Activated naive CD4-positive, alpha-beta T cell treated with anti-CD3 and anti-CD28 coated beads, Interleukin-2, amount 50 U/mL, for 72 hours (primary cell): ENCODE data around the gene NTSR1. TPM values are rescaled to one million over a fixed set of nuclear protein-coding genes. Genes with fewer than 3 reads are reported as not detected.
A peak's percentile ranks its signal among the peaks of the same experiment; 100 is the strongest.

ENCODE experiments used
- ATAC-seq, 2 donors: fragments of 150-1000 bp; cut with Tn5 transposase; 2 replicates each; pipeline ENCODE4 v1.10.0; 2021; ENCODE audit warnings: mild to moderate bottlenecking in 2 of 2, moderate library complexity in 2 of 2
- DNase-seq, 2 donors: peaks; one replicate each; pipeline ENCODE4 v3.0.0; 2021 to 2022; ENCODE audit warnings: low spot score in 2 of 2
- H3K27ac Mint-ChIP-seq, 2 donors: one replicate each; pipeline ENCODE4 v1.8.0; 2022; ENCODE audit warnings: mild to moderate bottlenecking in 2 of 2, mixed read lengths in 2 of 2
- H3K36me3 Mint-ChIP-seq, 2 donors: one replicate each; pipeline ENCODE4 v1.8.0; 2022; ENCODE audit warnings: mixed read lengths in 2 of 2
- H3K9me3 Mint-ChIP-seq, 2 donors: one replicate each; pipeline ENCODE4 v1.8.0; 2022; ENCODE audit warnings: mixed read lengths in 2 of 2
- total RNA-seq, 2 donors: library from RNA; stranded (reverse); gene quantifications; one replicate each; pipeline ENCODE4 v1.2.3, GENCODE V29; 2022

The NTSR1 gene
- total RNA-seq, 2 donors from 2014 or later = not detected

DNA sequence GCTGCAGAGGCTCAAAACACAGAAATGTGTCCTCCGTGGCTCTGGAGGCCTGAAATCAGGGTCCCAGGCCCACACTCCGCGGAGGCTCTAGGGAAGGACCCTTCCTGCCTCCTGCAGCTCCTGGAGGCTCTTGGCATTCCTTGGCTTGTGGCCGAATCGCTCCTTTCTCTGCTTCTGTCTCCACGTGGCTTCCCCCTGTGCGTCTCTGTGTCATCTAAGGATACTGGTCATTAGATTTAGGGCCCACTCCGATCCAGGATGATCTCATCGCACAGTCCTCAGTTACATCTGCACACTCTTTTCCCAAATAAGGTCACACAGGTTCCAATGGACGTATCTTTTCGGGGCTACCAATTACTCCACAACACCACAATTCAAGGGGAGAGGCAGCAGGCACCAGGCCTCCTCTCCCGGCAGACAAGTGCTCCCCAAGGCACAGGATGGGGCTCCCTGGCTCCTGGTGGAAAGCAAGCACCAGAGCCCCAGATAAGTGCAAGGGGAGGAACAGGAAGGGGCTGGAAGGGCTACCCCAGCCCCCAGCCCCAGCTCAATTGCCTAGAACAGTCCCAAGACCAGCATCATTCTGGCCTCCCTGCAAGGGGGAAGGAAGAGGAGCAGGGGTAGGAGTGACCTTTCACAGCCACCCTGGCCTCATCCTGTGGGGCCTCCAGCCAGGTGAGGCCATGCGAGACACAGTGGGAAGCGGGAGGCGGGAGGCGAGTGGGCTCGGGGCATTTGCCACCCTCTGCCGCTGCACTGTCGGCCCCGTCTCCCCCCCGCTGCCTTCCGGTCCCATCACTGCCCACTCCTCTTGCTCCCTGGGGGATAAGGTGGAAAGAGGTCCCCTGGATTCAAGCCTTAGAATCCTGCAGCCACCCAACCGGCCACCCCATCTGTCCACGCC lies 16.3 kb downstream of the NTSR1 start:
- peaks cover 9 to 13% of the 10 kb centered on the region in 2 donors for H3K9me3 Mint-ChIP-seq
- no peak overlapping the region for H3K27ac Mint-ChIP-seq
- peaks cover 6 to 9% of the 10 kb centered on the region in 2 donors for H3K36me3 Mint-ChIP-seq
- ATAC-seq = no peak
- no peak for DNase-seq

DNA sequence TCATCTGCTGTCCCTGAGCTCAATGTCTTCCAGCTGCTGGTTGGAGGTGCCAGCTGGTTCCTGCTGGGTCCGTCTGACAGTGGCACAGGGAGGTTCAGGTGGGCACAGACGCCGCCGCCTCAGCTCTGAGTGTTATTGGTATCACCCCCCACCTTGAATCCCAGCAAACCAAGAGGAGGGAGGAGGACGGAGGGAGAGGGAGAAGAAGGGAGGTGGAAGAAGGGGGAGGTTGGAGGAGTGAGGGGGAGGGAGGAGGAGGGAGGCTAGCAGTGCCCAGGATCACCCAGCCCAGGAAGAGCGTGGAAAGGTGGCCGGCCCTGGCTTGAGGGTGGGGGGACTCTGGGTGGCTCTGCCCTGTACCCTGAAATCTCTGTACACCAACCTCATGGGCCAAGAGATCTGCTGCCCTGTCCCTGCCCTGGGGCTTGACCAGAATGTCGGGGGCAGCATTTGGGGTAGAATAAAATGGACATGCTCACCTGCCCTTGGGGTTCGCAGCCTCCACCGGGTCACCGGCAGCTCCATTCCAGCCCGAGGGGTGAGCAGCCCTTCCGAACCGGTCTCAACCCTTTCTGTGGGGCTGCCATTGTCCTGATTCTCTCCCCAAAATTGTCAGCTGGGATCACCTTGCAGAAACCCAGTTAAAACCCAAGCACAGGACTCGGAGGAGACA lies 17.1 kb downstream of the NTSR1 start:
- H3K9me3 Mint-ChIP-seq = peaks cover 7 to 9% of the 10 kb centered on the region in 2 donors
- H3K27ac Mint-ChIP-seq = no peak overlapping the region
- DNase-seq (no peak), ATAC-seq (no peak)
- peaks cover 6 to 9% of the 10 kb centered on the region in 2 donors for H3K36me3 Mint-ChIP-seq

DNA sequence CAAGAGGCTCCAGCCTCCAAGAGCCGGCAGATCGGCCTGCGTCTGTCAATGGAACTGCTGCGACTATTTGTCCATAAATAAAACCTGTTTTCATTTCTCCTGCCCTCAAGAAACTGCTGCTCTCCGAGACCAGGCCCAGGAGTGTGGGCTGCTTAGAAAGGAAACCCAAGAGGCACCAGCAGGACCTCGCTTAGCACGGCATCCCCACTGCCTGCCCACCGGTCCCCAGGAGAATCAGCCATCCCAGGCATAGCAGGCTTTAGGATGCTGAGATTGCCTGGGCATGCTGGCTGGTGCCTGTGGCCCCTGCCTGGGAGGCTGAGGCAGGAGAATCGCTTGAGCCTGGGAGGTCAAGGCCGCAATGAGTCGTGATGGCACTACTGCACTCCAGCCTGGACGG lies 17.6 kb downstream of the NTSR1 start:
- no peak for DNase-seq
- Mint-ChIP-seq H3K9me3 (peaks cover 6 to 9% of the 10 kb centered on the region in 2 donors), H3K27ac (no peak overlapping the region), H3K36me3 (peaks cover 4 to 8% of the 10 kb centered on the region in 2 donors)
- ATAC-seq = no peak

DNA sequence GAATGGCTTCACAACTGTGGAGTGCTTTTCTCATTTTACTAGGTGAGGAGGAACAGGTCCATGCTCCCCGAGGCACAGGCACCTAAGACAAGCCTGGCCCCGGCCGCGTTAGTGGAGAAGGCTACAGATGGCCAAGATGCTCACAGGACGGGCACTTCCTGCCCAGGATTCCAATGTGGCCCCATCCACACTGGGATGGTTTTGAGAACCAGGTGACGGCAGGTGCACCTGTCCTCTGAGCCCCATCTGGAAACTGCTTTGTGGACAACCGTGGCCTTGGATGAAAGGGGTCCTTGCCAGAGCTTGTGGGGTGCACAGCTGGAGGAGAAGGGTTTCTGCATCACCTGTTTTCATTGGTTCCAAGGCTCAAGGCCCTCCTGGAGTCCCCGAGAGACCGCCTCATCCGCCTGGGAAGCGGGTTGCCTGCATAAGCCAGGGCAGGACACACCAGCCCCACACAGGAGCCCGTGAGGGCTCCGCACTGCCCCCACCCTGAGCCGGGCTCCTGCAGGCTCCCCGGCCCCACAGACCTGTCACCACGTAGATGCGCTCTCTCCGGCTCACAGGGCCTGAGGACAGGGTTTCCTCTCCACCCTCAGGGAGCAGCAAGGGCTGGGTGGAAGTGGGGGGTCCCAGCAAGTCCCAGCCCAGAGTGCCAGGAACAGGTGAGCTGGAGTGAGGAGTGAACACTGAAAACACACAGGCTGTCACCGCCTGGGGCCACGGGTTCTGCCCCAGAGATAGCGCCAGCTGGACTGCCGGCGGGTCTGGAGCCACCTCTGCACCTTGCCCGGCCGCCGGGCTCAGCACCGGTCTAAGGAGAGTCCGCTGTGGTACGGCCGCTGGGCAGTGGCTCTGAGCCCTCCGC lies 18.3 kb downstream of the NTSR1 start:
- Mint-ChIP-seq H3K36me3 (peaks cover 0 to 4% of the 10 kb centered on the region in 2 donors), H3K27ac (no peak overlapping the region), H3K9me3 (peaks cover 0 to 2% of the 10 kb centered on the region in 2 donors)
- ATAC-seq (no peak), DNase-seq (no peak)

DNA sequence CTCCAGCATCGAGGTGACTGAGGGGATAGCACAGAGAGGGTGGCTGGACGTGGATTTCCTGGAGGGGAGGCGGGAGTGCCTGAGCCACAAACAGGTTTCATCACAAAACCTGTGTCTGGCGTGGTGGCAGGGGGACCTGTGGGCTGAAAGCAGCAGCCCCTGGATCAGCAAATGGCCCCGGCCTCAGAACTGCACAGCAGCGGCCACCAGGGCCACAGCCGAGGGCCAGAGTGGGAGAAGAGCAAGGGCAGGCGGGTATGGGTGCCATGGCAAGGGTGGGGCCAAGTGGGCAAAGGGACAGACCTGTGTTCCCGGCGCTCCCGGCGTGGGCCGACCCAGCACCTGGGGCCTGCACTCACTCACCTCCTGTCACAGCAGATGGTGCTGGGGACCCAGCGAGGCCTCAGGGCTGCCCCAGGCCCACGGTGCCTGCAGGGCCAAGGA lies 19.0 kb downstream of the NTSR1 start:
- no peak overlapping the region for H3K27ac Mint-ChIP-seq
- no peaks in the 10 kb centered on the region for H3K9me3 Mint-ChIP-seq
- no peak for DNase-seq
- H3K36me3 Mint-ChIP-seq = no peaks in the 10 kb centered on the region
- ATAC-seq = no peak

DNA sequence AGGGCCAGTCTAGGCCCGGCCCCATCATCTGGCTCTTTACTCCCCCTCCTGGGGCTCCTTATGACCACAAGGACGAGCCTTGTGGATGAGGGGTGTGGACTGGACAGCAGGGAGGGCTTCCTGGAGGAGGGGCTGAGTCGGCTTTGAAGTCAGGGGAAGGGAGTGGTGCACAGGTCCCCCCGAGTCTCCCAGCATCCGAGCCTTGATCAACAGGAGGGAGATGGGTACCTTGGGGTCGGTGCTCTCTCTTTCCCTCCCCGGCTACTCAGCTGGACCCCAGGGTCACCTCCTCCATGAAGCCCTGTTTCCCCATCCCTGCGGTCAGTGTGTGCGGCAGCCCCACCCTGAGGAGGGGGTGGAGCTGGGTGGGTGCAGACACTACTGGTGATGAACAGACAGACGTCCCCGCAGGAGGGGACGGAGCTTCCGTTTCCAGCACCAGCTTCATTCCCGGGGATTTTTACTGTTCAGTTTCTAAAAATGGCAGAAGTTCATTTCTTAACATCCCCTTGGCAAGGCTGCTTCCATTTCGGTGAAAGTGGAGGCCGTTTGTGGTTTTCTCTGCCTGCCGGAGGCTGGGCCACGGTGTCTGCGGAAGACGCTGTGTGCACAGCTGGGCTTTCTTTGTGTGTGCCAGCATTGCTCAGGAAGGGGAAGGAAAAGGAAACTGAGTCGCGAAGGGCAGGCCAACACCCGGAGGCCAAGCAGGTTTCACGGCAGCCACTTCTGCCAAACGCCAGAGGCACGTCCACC lies 19.6 kb downstream of the NTSR1 start:
- H3K36me3 Mint-ChIP-seq = no peaks in the 10 kb centered on the region
- peak in 1 of 2 donors; percentile 28 for ATAC-seq
- H3K9me3 Mint-ChIP-seq = no peaks in the 10 kb centered on the region
- H3K27ac Mint-ChIP-seq = no peak overlapping the region
- DNase-seq = no peak

DNA sequence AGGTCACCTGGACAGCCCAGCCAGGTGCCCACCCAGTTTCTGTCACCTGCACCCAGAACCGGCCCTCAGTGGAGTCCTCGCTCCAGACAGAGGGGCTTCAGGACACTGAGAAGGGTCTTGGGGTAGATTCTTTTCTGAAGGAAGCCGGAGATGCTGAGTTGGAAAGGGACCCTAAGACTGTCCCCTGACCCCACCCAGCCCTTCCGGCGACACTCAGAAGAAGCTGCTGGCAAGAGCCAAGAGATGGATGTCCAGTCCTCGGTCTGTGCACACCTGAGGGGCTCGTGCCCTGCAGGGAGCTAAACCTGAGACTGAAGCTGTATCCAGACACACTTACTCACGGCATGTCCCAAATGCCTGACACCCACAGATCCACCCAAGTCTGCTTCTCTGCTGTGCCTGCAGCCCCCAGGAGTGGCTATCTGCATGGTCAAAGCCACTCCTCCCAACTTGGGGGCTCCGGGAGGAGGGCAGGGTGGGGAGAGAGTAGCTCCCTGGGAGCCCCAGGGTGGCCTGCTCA lies 20.2 kb downstream of the NTSR1 start:
- no peaks in the 10 kb centered on the region for H3K9me3 Mint-ChIP-seq
- no peaks in the 10 kb centered on the region for H3K36me3 Mint-ChIP-seq
- no peak for ATAC-seq
- DNase-seq = no peak
- no peak overlapping the region for H3K27ac Mint-ChIP-seq

DNA sequence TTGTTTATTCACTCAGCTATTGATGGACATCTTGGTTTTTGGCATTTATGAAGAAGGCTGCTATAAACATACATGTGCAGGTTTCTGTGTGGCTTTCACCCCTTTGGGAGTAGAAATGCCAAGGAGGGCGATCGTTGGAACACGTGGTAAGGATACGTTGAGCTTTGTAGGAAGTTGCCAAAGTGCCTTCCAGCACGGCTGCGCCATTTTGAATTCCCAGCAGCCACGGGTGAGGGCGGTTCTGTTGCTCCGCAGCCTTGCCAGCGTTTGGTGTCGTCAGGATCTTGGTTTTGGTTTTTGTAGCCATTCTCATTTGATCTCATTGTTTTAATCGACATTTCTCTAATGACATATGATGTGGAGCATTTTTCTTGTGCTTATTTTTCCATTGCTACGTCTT lies 21.8 kb downstream of the NTSR1 start:
- Mint-ChIP-seq H3K27ac (no peak overlapping the region), H3K36me3 (no peaks in the 10 kb centered on the region), H3K9me3 (no peaks in the 10 kb centered on the region)
- DNase-seq (no peak), ATAC-seq (no peak)

DNA sequence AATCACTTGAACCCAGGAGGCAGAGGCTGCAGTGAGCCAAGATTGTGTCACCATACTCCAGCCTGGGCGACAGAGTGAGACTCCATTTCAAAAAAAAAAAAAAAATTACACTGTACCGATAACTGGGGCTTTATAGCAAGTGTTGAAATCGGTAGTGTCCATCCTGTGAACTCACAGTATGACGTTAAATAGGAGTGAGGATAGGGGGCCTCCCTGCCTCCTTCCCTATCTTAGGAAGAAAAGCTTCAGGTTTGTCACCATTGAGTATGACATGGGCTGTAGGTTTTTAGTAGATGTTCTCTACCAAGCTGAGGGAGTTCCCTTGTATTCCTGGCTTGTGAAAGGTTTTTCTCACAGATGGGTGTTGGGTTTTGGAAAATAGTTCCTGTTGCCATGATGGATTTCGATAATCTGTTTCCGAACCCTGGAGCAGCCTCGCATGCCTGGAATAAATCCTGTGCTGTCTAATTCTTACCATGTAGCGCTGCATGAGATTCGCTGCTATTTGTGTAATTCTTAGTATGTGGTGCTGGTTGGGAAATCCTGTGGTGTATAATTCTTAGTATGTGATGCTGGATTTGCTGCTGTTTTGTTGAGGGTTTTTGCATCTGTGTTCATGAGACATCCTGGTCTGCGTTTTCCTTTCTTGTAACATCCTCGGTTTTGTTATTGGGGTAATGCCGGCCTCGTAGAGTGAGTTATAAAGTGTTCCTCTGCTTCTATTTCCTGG lies 23.6 kb downstream of the NTSR1 start:
- no peak for ATAC-seq
- Mint-ChIP-seq H3K36me3 (no peaks in the 10 kb centered on the region), H3K27ac (no peak overlapping the region), H3K9me3 (no peaks in the 10 kb centered on the region)
- no peak for DNase-seq

DNA sequence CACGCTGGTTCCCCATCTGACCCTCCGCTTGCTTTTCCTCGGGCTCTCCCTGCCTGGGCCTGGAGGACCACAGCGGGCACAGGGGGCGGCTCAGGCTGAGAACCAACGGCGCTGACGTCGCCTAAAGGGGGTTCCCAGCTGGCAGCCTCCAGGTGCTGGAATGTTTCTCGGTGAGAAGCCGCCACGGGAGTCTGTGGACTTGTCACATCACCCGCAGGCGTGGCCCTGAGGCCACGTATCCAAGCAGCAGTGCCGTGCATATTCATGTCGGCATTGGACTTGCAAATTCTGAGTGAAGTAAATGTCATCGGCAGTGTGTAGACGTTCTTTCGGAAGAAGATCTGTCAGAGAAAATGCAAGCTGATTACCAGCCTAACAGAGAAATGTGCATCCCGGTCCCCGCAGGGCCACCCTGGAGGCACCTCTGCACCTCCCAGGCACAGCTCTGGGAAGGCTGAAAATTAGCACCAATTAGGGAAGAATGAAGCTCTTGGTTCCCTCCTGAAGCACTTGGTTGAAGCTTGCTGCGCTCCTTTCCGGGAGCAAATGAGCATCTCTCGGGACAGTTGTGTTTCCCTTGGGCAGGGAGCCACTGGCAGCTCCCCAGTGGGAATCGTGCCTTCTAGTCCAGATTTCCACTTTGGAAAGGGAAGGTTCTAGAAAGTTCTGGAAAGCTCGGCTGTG lies 24.3 kb downstream of the NTSR1 start:
- Mint-ChIP-seq H3K9me3 (no peaks in the 10 kb centered on the region), H3K36me3 (no peaks in the 10 kb centered on the region), H3K27ac (no peak overlapping the region)
- ATAC-seq = no peak
- DNase-seq = no peak

DNA sequence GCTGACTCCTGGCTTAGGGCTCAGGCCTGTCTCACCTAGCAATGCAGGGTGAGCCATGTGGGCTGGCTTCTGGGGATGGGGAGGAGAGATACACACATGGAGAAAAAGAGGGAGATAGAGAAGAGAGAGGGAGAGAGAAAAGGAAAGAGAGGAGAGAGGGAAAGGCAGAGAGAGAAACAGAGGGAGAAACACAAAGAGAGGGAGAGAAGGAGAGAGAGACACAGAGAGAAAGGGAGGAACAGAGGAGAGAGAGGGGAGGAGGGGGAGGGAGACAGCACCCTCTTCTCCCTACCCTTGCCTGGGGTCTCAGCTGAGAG lies 24.8 kb downstream of the NTSR1 start:
- H3K27ac Mint-ChIP-seq = no peak overlapping the region
- H3K36me3 Mint-ChIP-seq = no peaks in the 10 kb centered on the region
- DNase-seq = no peak
- H3K9me3 Mint-ChIP-seq = no peaks in the 10 kb centered on the region
- no peak for ATAC-seq

DNA sequence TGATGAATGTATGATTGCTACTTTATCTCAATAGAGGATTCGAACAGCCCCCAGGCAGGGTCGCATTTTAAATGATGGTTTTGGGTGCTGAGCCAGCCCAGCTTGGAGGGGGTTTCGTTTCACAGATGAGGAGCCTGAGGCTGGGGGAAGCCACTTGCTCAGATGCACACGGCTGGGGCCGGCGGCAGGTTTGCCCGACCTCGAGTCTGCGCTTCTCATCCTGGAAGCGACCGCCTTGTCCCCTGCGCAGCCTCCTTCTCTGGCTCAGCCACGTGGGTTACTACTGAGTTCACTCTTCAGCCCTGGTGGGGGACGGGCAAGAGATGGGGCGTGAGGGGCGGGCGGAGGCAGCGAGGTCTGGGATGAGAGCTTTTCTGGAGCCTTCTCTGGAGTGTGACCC lies 25.3 kb downstream of the NTSR1 start:
- DNase-seq = no peak
- no peak for ATAC-seq
- Mint-ChIP-seq H3K27ac (no peak overlapping the region), H3K36me3 (no peaks in the 10 kb centered on the region), H3K9me3 (no peaks in the 10 kb centered on the region)

DNA sequence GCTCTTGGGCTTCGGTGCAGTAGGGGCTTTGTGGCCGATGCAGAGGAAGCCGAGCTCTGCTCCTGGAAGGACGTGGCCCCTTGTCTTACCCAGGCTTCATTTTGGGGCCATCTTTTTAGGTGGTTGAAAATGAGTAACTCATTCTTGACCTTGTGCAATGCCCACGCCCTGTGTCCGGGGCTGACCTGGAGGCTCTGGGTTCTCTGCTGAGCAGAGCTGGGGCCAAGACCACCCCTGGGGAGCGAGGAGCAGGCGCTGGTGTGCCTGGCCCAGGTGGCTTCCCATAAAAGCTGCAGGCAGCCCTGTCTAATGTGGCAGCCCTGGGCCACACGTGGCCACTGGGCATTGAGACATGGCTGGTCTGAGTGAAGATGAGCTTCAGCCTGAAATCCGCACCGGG lies 25.7 kb downstream of the NTSR1 start:
- DNase-seq = no peak
- H3K36me3 Mint-ChIP-seq = no peaks in the 10 kb centered on the region
- ATAC-seq = no peak
- no peak overlapping the region for H3K27ac Mint-ChIP-seq
- no peaks in the 10 kb centered on the region for H3K9me3 Mint-ChIP-seq

DNA sequence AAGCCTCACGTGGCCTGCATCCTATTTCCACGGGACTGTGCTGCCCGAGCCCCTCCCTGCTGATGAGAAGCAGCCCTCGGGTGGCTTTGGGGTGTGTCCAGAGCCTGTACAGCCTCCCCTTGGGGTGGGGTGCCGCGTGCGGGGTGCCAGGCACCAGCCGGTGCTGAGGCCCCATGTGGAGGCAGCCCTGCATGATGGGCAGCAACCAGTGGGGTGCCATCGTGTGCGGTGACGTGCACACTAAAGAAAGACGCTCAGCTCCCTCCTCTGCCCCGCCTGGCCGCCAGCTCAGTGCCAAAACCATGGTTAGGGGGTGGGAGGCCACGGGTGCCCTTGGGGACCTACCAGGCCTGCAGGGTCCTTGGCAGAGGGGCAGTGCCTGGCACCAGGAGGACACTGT lies 26.2 kb downstream of the NTSR1 start:
- ATAC-seq (no peak), DNase-seq (no peak)
- H3K27ac Mint-ChIP-seq = no peak overlapping the region
- no peaks in the 10 kb centered on the region for H3K9me3 Mint-ChIP-seq
- no peaks in the 10 kb centered on the region for H3K36me3 Mint-ChIP-seq

DNA sequence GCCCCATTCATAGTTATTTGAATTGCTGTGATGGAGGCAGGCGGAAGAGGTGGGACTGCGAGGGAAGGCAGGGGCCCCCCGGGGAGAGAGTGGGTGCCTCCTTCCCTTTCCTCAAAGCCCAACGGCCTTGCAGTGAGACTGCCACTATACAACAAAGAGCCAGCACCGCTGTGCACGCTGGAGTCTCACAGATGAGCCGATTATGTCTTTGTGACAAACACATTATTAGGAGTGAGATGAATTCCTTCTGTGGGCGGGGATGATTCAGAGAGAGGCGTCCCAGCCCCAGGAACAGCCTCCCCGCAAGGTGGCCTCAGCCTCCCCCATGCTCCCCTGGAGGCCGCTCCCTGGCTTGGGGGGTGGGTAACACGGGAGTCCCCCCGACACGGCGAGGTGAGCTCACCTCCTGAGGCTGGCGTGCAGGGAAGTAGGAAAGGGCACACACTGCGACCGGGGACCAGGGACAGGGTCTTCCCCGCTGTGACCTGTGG lies 26.7 kb downstream of the NTSR1 start:
- H3K36me3 Mint-ChIP-seq = no peaks in the 10 kb centered on the region
- no peak overlapping the region for H3K27ac Mint-ChIP-seq
- DNase-seq (no peak), ATAC-seq (no peak)
- no peaks in the 10 kb centered on the region for H3K9me3 Mint-ChIP-seq
